Measurements from ENCODE around the gene IKBKG.

The IKBKG gene

GRCh38 chrX:154525606-154526490 is 21.6 kb upstream of the IKBKG start:
- no peak overlapping the region for H3K4me3 ChIP-seq (ENCODE audit: control insufficient read depth, low read depth, low read length)
- DNase-seq (ENCODE audit: low read depth), result no peak
- TF ChIP-seq CTCF (conservative IDR thresholded peaks at IDR 0.05; ENCODE audit: control insufficient read depth, insufficient read depth, low read depth, low read length), result no peak

DNA sequence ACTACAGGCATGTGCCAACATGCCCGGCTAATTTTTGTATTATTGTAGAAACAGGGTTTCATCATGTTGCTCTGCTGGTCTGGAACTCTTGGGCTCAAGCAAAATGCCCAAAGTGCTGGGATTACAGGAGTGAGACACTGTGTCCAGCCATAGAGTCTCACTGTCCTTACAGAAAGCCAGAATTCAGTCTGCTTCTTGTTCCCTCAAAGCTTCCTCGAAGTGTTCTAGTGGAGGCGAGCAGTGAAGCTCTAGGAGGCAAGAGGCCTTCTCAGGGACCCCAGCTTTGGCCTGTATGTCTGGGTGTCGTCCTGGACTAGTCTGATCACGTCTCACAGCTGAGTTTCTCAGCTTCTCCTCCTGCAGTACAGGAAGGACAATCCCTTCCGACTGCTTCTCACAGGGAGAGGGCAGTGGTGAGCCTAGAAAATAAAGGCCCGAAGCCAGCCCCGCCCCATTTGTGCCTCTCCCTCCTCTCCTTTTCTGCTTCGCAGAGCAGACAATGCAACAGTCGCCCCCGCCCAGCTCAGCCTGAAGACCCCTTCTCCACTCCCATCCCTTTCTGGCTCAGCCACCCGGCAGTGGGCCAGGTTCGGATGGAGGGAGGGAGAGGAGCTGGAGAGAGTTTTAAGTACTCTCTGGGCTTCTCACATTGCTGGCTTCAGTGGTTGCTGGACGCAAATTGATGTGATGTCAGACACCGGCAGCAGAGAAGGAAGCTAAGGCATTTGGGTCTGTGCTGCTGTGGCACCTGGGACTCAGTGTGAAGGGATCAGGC is 20.3 kb upstream of the IKBKG start:
- TF ChIP-seq CTCF (conservative IDR thresholded peaks at IDR 0.05; ENCODE audit: control insufficient read depth, insufficient read depth, low read depth, low read length), result peak; percentile 57
- DNase-seq (ENCODE audit: low read depth), result peak; percentile 69
- H3K4me3 ChIP-seq (ENCODE audit: control insufficient read depth, low read depth, low read length), result peak overlapping the region; percentile 24

- TF ChIP-seq CTCF (conservative IDR thresholded peaks at IDR 0.05; ENCODE audit: control insufficient read depth, insufficient read depth, low read depth, low read length), result no peak
- DNase-seq (ENCODE audit: low read depth), result peak; percentile 66
- no peak overlapping the region for H3K4me3 ChIP-seq (ENCODE audit: control insufficient read depth, low read depth, low read length)
Measured at GRCh38 chrX:154529206-154529612, 18.2 kb upstream of the IKBKG start.

- no peak for DNase-seq (ENCODE audit: low read depth)
- H3K4me3 ChIP-seq (ENCODE audit: control insufficient read depth, low read depth, low read length), result no peak overlapping the region
- TF ChIP-seq CTCF (conservative IDR thresholded peaks at IDR 0.05; ENCODE audit: control insufficient read depth, insufficient read depth, low read depth, low read length), result no peak
Measured at GRCh38 chrX:154530286-154530685, 17.1 kb upstream of the IKBKG start.

DNA sequence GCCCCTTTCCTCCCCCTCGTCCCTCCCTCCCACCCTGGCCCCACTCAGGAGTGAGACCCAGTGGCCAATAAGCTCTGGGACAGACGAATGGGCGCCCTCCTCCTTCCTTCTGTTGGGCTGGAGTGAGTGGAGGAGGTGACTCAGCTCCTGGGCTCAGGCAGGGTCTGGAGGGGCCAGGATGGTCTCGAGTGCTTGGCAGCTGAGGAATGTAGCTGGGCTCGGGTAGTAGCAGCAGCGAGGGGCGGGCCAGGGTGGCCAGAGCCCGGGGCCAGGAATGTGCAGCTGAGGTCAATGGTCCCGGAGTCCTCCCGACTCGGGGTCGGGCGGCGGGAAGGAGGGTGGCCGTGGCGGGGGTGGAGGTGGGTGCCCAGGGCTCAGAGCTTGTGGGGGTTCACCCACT is 15.8 kb upstream of the IKBKG start:
- DNase-seq (ENCODE audit: low read depth), result peak; percentile 39
- TF ChIP-seq CTCF (conservative IDR thresholded peaks at IDR 0.05; ENCODE audit: control insufficient read depth, insufficient read depth, low read depth, low read length), result no peak
- no peak overlapping the region for H3K4me3 ChIP-seq (ENCODE audit: control insufficient read depth, low read depth, low read length)

DNA sequence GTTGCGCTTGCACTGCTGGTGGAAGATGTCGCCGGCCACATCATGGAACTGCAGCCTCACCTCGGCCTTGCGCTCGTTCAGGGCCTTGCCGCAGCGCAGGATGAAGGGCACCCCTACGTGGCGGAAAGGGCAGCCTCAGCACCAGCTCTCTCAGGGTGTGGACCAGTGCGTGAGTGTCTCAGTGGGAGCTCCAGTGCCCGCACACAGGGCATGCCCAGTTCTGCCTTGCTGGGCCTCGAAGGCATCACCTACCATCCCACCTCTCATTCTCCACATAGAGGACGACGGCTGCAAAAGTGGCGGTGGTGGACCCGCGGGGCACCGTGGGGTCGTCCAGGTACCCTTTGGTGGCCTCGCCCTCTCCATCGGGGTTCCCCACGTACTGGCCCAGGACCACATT is 14.7 kb upstream of the IKBKG start:
- no peak overlapping the region for H3K4me3 ChIP-seq (ENCODE audit: control insufficient read depth, low read depth, low read length)
- TF ChIP-seq CTCF (conservative IDR thresholded peaks at IDR 0.05; ENCODE audit: control insufficient read depth, insufficient read depth, low read depth, low read length), result no peak
- no peak for DNase-seq (ENCODE audit: low read depth)

All from fibroblast of mammary gland (primary cell).